GM15510 (cell line): Measurements from ENCODE around the gene PARVB.

Experiments used
- POLR2A ChIP-seq: IDR thresholded peaks from 3 replicates; pipeline ENCODE4 v1.6.1; 2011; ENCODE audit warnings: borderline replicate concordance; ENCODE audit not compliant: insufficient read length; ENCODE audit errors: extremely low read depth

PARVB gene

GRCh38 chr22:44098021-44098739 is 74.1 kb downstream of the PARVB start:
- no peak for TF ChIP-seq POLR2A

GRCh38 chr22:44098966-44099530 is 74.9 kb downstream of the PARVB start:
- TF ChIP-seq POLR2A, result no peak

GRCh38 chr22:44099696-44100095 is 75.6 kb downstream of the PARVB start:
- no peak for TF ChIP-seq POLR2A

GRCh38 chr22:44100411-44100810 is 76.3 kb downstream of the PARVB start:
- no peak for TF ChIP-seq POLR2A

GRCh38 chr22:44102121-44102520 is 78.0 kb downstream of the PARVB start:
- TF ChIP-seq POLR2A, result no peak

- TF ChIP-seq POLR2A, result no peak
Observed at GRCh38 chr22:44102856-44103255, 78.8 kb downstream of the PARVB start.

GRCh38 chr22:44103735-44104480 is 79.8 kb downstream of the PARVB start:
- TF ChIP-seq POLR2A, result no peak

GRCh38 chr22:44107340-44107739 is 83.2 kb downstream of the PARVB start:
- no peak for TF ChIP-seq POLR2A

- TF ChIP-seq POLR2A, result no peak
Observed at GRCh38 chr22:44108076-44108475, 84.0 kb downstream of the PARVB start.

GRCh38 chr22:44108806-44109385 is 84.8 kb downstream of the PARVB start:
- TF ChIP-seq POLR2A, result no peak

GRCh38 chr22:44109416-44109815 is 85.3 kb downstream of the PARVB start:
- TF ChIP-seq POLR2A, result no peak

- TF ChIP-seq POLR2A, result no peak
Observed at GRCh38 chr22:44111562-44112155, 87.6 kb downstream of the PARVB start.

- TF ChIP-seq POLR2A, result no peak
Observed at GRCh38 chr22:44112191-44112590, 88.1 kb downstream of the PARVB start.

GRCh38 chr22:44116331-44116730 is 92.2 kb downstream of the PARVB start:
- TF ChIP-seq POLR2A, result no peak
